Cortex of kidney (tissue), 1 donor: ENCODE data around the gene RSRC1.
"Not testable (repeated sequence)": the region's sequence is repeated elsewhere in the genome, so short reads cannot be mapped to it uniquely, and the experiment has no call there.

ENCODE experiments used
- DNase-seq: peaks from one replicate; lab custom pipeline; 2025; lab: John Stamatoyannopoulos, UW

Gene RSRC1

GRCh38 chr3:158329696-158330441, 220.0 kb downstream of the RSRC1 start:
- DNase-seq, result not testable (repeated sequence)

- DNase-seq, result no peak
Observed at GRCh38 chr3:158330870-158331269, 221.0 kb downstream of the RSRC1 start.

- DNase-seq, result no peak
Observed at GRCh38 chr3:158333736-158334135, 223.8 kb downstream of the RSRC1 start.

- no peak for DNase-seq
Observed at GRCh38 chr3:158337110-158337509, 227.2 kb downstream of the RSRC1 start.

DNA sequence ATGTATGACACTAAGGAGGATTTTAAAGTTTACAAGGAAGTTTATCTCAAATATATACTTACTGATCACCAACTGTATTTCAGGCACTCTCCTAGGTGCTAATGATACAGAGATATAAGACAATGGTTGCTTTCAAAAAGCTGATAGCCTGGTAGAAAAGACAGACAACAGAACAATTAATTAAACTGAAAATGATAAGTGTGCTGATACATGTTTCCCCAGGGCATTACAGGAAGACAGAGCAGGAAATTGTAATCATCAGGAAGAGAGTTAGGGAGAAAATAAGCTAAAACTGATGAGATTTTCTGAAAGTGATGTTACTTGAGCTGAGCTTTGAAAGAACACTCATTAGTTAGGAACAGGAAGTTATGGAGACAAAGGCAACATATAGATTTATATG, 229.7 kb downstream of the RSRC1 start:
- DNase-seq, result no peak

DNA sequence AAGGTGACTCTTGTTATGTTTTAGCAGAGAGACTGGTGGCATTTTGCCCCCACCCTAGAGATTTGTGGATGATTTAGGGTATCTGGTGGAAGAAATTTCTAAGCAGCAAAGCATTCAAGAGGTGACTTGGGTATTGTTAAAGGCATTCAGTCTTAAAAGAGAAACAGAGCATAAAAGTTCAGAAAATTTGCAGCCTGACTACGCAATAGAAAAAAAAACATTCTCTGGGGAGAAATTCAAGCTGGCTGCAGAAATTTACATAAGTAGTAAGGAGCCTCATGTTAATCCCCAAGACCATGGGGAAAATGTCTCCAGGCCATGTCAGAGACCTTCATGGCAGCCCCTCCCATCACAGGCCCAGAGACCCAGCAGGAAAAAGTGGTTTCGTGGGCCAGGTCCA, 231.1 kb downstream of the RSRC1 start:
- DNase-seq, result not testable (repeated sequence)

GRCh38 chr3:158347966-158348365, 238.1 kb downstream of the RSRC1 start:
- DNase-seq, result no peak

DNA sequence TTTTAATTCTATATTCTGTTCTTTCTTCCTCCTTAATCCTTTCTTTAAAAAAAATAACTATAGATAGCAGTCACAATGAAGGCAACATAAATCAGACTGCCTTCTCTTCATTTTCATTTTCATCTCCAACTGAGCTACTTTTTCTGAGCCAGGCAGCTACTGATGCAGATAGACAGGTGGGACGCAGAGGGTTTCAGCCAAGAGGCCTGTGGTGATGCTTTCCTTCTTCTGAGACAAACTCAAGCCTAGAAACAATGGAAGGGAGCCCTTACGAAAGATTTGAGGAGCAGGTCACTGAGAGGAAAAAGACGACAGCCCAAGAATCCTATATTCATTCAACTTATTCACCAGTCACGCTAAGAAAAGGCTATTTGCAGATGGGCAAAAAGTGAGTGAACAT, 241.1 kb downstream of the RSRC1 start:
- DNase-seq, result no peak

- no peak for DNase-seq
Observed at GRCh38 chr3:158352551-158352950, 242.7 kb downstream of the RSRC1 start.

- no peak for DNase-seq
Observed at GRCh38 chr3:158354713-158355112, 244.8 kb downstream of the RSRC1 start.

- no peak for DNase-seq
Observed at GRCh38 chr3:158355623-158356588, 246.0 kb downstream of the RSRC1 start.

DNA sequence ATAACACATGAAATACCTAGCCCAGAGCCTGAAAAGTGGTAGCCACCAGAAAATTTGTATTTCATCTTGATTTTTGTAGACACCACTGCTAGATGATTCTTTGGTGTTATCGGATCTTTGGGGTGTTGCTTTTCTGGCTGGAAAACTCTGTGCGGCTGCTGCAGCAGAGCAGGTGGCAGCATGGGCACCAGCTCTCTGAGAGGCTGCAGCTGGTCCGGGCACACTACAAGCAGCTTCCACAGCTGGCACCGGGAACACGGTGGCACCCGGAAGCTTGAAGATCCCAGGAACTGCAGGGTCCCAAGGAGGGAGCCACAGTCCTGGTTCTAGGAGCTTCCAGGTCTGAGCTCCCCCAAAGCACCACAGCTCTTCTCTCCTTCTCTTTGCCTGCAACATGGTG, 249.4 kb downstream of the RSRC1 start:
- DNase-seq, result no peak

GRCh38 chr3:158360756-158361448, 251.0 kb downstream of the RSRC1 start:
- DNase-seq, result no peak

- no peak for DNase-seq
Observed at GRCh38 chr3:158368271-158368670, 258.4 kb downstream of the RSRC1 start.

DNA sequence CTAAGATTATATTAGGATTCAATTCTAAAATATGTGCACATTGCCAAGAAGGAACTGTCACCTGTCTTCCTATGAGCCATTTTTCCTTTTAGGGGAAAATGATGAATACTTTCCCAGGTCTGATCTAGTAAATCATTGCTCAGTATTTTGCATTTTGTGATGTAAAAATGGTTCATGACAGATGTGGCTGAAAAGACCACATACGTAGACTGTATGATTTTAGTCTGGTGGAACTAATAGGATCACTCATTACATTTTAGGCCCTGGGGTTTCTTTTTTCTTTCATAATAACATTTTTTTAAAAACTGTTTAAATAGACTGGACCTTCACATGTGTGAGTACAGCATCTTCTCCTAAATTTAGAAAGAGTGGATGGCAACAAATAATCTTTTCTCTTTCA, 259.4 kb downstream of the RSRC1 start:
- no peak for DNase-seq

DNA sequence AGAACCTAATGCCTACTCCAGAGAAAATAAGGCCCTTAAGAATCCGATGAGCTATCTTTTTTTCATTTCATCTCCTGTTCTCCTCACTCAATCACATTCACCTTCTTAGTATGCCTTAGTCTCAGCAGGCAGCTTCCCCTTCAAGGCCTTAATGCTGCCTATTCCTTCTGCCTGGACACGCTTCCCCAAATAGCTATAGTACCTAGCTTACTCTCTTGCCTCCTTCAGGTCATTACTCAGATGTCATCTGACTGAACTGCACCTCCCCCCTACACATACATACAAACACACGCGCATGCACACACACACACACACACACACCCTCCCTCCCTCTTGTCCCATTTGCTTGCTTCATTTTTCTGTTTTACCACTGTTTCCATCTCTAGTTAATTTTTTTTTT, 269.6 kb downstream of the RSRC1 start:
- DNase-seq, result no peak

DNA sequence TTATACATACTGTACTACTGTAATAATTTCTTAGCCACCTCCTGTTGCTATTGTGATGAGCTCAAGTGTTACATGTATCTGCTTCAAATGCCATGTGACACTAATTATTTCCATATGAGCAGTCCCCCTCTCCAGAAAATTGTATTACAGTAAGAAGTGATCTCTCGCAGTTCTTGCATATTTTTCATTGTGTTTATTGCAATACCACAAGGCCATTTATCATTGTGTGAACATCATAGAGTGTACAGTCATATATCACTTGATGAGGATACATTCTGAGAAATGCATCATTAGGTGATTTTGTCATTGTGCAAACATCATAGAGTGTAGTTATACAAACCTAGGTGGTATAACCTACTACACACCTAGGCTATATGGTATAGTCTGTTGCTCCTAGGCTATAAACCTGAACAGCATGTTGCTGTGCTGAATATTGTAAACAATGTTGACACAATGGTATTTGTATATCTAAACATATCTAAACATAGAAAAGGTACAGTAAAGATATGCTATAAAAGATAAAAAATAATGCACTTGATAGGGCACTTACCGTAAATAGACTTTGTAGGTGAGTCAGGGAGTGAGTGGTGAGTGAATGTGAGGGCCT, 271.5 kb downstream of the RSRC1 start:
- DNase-seq, result no peak

DNA sequence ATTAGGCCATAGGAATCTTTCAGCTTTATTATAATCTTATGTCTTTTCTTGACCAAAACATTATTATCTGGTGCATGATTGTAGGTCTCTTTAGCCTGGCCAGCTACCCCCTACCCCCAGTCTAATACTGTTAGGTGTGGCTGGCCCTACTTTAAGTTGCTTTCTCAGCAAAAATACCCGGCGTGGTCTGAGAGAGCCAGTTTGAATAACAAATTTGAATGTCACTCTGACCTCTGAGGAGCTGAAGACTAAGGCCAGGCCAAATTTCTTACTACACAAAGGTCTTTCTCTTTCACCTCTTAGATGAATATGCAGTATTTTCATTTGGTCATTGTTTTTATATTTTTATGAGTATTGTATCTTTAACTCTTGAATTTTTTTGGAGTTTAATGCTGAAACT, 272.6 kb downstream of the RSRC1 start:
- no peak for DNase-seq

DNA sequence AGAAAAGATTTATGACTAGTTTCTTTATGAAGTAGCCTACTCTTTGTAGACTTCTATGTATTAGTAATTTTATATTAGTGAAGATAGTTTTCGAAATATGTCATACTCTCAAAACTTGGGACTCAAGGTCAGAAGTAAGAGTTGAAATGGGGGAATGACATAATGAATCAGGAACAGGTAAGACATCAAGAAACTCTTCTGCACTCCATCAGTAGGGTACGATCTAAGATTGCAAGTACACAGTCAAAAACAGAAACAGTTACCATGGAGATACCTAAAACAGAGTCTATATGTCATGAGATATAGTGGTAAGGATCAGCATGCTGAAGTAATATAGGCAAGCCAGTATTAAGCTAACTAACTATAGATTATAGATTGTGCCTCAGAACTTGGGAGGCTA, 274.1 kb downstream of the RSRC1 start:
- DNase-seq, result no peak

DNA sequence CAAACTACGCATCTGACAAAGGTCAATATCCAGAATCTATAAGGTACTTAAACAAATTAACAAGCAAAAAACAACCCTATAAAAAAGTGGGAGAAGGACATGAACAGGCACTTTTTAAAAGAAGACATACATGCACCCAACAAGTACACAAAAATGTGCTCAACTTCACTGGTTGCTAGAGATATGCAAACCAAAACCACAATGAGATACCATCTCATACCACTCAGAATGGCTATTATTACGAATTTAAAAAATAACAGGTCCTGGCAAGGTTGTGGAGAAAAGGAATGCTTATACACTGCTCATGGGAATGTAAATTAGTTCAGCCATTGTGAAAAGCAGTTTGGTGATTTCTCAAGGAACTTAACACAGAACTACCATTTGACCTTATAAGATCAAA, 285.5 kb downstream of the RSRC1 start:
- DNase-seq, result no peak

DNA sequence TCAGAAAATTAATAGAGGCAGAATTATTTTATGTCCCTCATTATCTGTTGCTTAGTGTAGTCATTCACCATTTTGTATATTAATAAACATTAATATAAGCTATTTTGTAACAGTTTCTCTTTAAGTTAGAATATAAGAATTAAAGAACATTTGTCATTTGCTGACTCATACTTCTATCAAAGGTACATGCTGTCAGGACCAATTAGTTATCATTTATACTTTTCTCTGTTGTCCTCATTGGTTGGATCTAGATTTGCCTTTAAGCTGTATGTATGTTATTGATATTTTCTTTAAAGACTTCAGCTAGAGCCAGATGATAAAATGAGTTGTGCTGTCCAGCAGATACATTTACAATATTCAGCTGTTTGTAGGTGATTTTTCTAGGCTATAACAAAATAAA, 292.7 kb downstream of the RSRC1 start:
- no peak for DNase-seq

DNA sequence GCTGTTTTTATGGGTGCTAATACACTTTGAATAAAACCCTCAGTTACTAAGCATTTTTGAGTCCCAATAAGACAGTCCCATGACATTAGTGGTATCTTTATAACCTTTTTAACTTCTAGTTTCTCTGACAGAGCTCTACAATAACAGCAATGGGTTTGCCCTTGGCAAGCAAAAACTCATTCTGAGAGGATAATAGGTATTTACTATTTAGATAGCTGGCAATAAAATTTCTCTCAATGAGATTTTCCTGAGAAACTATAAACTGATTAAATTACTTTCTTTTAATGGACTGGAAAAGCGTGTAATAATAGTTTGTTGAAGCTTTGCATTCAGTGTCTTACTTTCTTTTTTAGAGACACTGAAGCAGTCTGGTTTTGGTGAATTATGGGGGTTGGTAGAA, 293.1 kb downstream of the RSRC1 start:
- DNase-seq, result no peak
